OCI-LY3 (cell line): ENCODE results near the gene KCNQ1.

ENCODE experiments used
- EZH2phosphoT487 ChIP-seq: fragments of 200-600 bp; shearing (Covaris generic); IDR thresholded peaks from 2 replicates; pipeline ENCODE4 v1.6.1; 2018; ENCODE audit warnings: antibody characterized with exemption, mixed run types, low read depth
- TF ChIP-seq, protein P1 (sequence below): fragments of 200-600, 300-600 bp; sonication (generic); IDR thresholded peaks from 2 replicates; pipeline ENCODE4 v1.5.1; 2014; ENCODE audit warnings: antibody characterized with exemption, low read length, low read depth

DNA sequence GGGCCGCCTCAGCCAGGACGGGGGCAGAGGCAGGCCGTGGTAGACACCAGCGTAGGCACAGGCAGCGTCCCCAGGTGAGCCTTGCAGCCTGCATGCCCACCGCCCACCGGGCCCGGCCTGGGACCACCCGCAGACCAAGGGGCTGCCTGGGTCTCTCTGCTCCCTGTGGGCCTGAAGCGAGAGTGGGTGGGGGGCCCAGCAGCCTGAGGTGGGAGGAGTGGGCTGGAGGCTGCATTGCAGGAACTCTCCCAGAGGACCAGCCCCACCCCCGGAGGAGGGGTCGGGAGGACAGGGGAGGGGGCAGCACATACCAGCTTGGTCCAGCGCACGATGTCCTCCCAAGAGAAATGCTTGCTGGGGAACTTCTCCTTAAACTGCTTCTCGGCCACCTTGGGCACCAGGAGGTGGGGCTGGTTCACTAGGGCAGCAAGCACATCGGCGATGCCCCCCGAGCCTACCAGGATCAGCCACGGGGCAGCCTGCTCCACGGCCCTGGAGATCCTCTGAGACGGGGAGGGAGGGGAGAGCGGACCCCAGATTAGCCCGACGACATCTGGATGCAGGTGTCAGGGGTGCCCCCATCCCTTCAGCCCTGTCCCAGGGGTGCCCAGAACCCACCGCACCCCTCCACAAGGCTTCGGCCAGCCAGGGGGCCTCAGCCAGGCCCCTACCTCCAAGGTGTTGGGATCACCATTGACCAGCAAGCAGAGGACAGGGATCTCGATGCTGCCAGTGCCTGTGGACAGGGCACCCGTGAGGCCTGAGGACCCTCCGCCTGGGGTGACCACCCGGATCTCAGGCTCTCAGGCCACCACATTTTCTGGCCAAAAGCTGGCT, 26.7 kb upstream of the KCNQ1 start:
- TF ChIP-seq, protein P1, sequence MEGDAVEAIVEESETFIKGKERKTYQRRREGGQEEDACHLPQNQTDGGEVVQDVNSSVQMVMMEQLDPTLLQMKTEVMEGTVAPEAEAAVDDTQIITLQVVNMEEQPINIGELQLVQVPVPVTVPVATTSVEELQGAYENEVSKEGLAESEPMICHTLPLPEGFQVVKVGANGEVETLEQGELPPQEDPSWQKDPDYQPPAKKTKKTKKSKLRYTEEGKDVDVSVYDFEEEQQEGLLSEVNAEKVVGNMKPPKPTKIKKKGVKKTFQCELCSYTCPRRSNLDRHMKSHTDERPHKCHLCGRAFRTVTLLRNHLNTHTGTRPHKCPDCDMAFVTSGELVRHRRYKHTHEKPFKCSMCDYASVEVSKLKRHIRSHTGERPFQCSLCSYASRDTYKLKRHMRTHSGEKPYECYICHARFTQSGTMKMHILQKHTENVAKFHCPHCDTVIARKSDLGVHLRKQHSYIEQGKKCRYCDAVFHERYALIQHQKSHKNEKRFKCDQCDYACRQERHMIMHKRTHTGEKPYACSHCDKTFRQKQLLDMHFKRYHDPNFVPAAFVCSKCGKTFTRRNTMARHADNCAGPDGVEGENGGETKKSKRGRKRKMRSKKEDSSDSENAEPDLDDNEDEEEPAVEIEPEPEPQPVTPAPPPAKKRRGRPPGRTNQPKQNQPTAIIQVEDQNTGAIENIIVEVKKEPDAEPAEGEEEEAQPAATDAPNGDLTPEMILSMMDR: no peak
- TF ChIP-seq EZH2phosphoT487: no peak
